Neural crest cell (in vitro differentiated cells): Measurements from ENCODE around the gene PNPLA1. TPM values are rescaled to one million over a fixed set of nuclear protein-coding genes. Genes with fewer than 3 reads are reported as not detected.

ENCODE experiments used
- DNase-seq: peaks from one replicate; pipeline ENCODE4 v3.0.0; 2021; ENCODE audit warnings: low read depth, mixed read lengths, low spot score
- H3K27ac Mint-ChIP-seq: one replicate; pipeline ENCODE4 v1.8.0; 2021; ENCODE audit warnings: mild to moderate bottlenecking, mixed read lengths; ENCODE audit not compliant: unreplicated experiment
- H3K27me3 Mint-ChIP-seq: 2 replicates; pipeline ENCODE4 v1.8.0; 2021; ENCODE audit warnings: low read depth, mild to moderate bottlenecking, mixed read lengths
- H3K36me3 Mint-ChIP-seq: 2 replicates; pipeline ENCODE4 v1.8.0; 2021; ENCODE audit warnings: low read depth, mild to moderate bottlenecking, mixed read lengths
- H3K4me1 Mint-ChIP-seq: 2 replicates; pipeline ENCODE4 v1.8.0; 2021; ENCODE audit warnings: mixed read lengths
- H3K4me3 Mint-ChIP-seq: one replicate; pipeline ENCODE4 v1.8.0; 2021; ENCODE audit warnings: mild to moderate bottlenecking, mixed read lengths
- H3K9me3 Mint-ChIP-seq: 2 replicates; pipeline ENCODE4 v1.8.0; 2021; ENCODE audit warnings: mixed read lengths
- CTCF ChIP-seq: fragments of 200-600 bp; sonication (generic); conservative IDR thresholded peaks from 2 replicates; pipeline ENCODE4 v1.5.0; 2021; ENCODE audit warnings: antibody characterized with exemption, mild to moderate bottlenecking
- total RNA-seq: library from RNA; stranded (reverse); gene quantifications from 2 replicates; pipeline ENCODE4 v1.2.1, GENCODE V29; 2021

PNPLA1 gene
- total RNA-seq, 1 donor from 2014 or later = not detected

- H3K27ac Mint-ChIP-seq = no peak overlapping the region
Observed at GRCh38 chr6:36349240-36349639, 79.4 kb downstream of the PNPLA1 start.

GRCh38 chr6:36350082-36350481, 80.2 kb downstream of the PNPLA1 start:
- H3K36me3 Mint-ChIP-seq = no peaks in the 10 kb centered on the region
- H3K27me3 Mint-ChIP-seq = peaks cover 3% of the 10 kb centered on the region
- TF ChIP-seq CTCF = no peak
- H3K9me3 Mint-ChIP-seq = peaks cover 7% of the 10 kb centered on the region
- H3K27ac Mint-ChIP-seq = no peak overlapping the region
- peaks cover 10% of the 10 kb centered on the region for H3K4me1 Mint-ChIP-seq
- H3K4me3 Mint-ChIP-seq = no peak overlapping the region
- no peak for DNase-seq

More at GRCh38 chr6:36349240-36349639, 79.4 kb downstream of the PNPLA1 start:
- DNase-seq = no peak
- no peak overlapping the region for H3K4me3 Mint-ChIP-seq
- TF ChIP-seq CTCF = no peak
- H3K9me3 Mint-ChIP-seq = peaks cover 7% of the 10 kb centered on the region
- H3K36me3 Mint-ChIP-seq = no peaks in the 10 kb centered on the region
- peaks cover 3% of the 10 kb centered on the region for H3K27me3 Mint-ChIP-seq
- peaks cover 10% of the 10 kb centered on the region for H3K4me1 Mint-ChIP-seq

GRCh38 chr6:36350681-36351571, 81.1 kb downstream of the PNPLA1 start:
- H3K9me3 Mint-ChIP-seq = peaks cover 7% of the 10 kb centered on the region
- H3K27me3 Mint-ChIP-seq = peaks cover 3% of the 10 kb centered on the region
- H3K4me1 Mint-ChIP-seq = peaks cover 10% of the 10 kb centered on the region
- H3K27ac Mint-ChIP-seq = no peak overlapping the region
- no peaks in the 10 kb centered on the region for H3K36me3 Mint-ChIP-seq
- no peak for DNase-seq
- TF ChIP-seq CTCF = no peak
- no peak overlapping the region for H3K4me3 Mint-ChIP-seq

GRCh38 chr6:36352477-36353157, 82.8 kb downstream of the PNPLA1 start:
- TF ChIP-seq CTCF = no peak
- H3K36me3 Mint-ChIP-seq = no peaks in the 10 kb centered on the region
- H3K27me3 Mint-ChIP-seq = peaks cover 3% of the 10 kb centered on the region
- peaks cover 13% of the 10 kb centered on the region for H3K4me1 Mint-ChIP-seq
- DNase-seq = no peak
- H3K4me3 Mint-ChIP-seq = no peak overlapping the region
- H3K27ac Mint-ChIP-seq = no peak overlapping the region
- H3K9me3 Mint-ChIP-seq = peaks cover 7% of the 10 kb centered on the region

- no peak for TF ChIP-seq CTCF
- no peak for DNase-seq
- H3K9me3 Mint-ChIP-seq = peaks cover 7% of the 10 kb centered on the region
- H3K27ac Mint-ChIP-seq = no peak overlapping the region
- H3K4me1 Mint-ChIP-seq = peaks cover 22% of the 10 kb centered on the region
- peaks cover 3% of the 10 kb centered on the region for H3K27me3 Mint-ChIP-seq
- no peaks in the 10 kb centered on the region for H3K36me3 Mint-ChIP-seq
- H3K4me3 Mint-ChIP-seq = no peak overlapping the region
Observed at GRCh38 chr6:36353411-36353915, 83.6 kb downstream of the PNPLA1 start.
